Activated CD4-positive, alpha-beta T cell treated with anti-CD3 and anti-CD28 coated beads for 36 hours (primary cell): ENCODE measurements around the gene GNG2. TPM values are rescaled to one million over a fixed set of nuclear protein-coding genes. Genes with fewer than 3 reads are reported as not detected.

ENCODE experiments used
- ATAC-seq: fragments of 200-7000 bp; cut with Tn5 transposase; one replicate; pipeline ENCODE4 v1.10.0; 2021; ENCODE audit warnings: mild to moderate bottlenecking, moderate library complexity
- CTCF ChIA-PET: fragments of 350-600 bp; sonication (Branson Sonifier 250); formaldehyde crosslinking; loops from one replicate; lab custom pipeline; 2021; ENCODE audit warnings: antibody characterized with exemption; lab: Charles Lee
- POLR2A ChIA-PET: fragments of 350-600 bp; sonication (Branson Sonifier 250); formaldehyde crosslinking; loops from one replicate; lab custom pipeline; 2021; ENCODE audit warnings: antibody characterized with exemption, inconsistent platforms; lab: Charles Lee
- DNase-seq: peaks from one replicate; pipeline ENCODE4 v3.0.0-alpha.2; 2020
- H3K27ac Mint-ChIP-seq: one replicate; pipeline ENCODE4 v1.8.0; 2021; ENCODE audit warnings: mixed read lengths
- H3K27me3 Mint-ChIP-seq: one replicate; pipeline ENCODE4 v1.8.0; 2021; ENCODE audit warnings: mixed read lengths
- H3K36me3 Mint-ChIP-seq: one replicate; pipeline ENCODE4 v1.8.0; 2021; ENCODE audit warnings: low read depth, mixed read lengths
- H3K4me1 Mint-ChIP-seq: one replicate; pipeline ENCODE4 v1.8.0; 2021; ENCODE audit warnings: mixed read lengths
- H3K4me3 Mint-ChIP-seq: one replicate; pipeline ENCODE4 v1.8.0; 2021; ENCODE audit warnings: mild to moderate bottlenecking, moderate library complexity, mixed read lengths
- H3K9me3 Mint-ChIP-seq: one replicate; pipeline ENCODE4 v1.8.0; 2021; ENCODE audit warnings: low read depth, mixed read lengths
- intact Hi-C, 2 experiments: fragments of 100-400 bp; cut with DNase I in 1 of 2; cut with micrococcal nuclease in 1 of 2; formaldehyde crosslinking; loops; one replicate each; pipeline versions ENCODE4 v1.14.2 to v1.15.1; 2022 to 2024; cut with DNase I, micrococcal nuclease
- total RNA-seq, 2 experiments: library from RNA; stranded (reverse); gene quantifications; one replicate each; pipeline ENCODE4 v1.2.3, GENCODE V29; 2021

The GNG2 gene
- total RNA-seq, 2 experiments from 2014 or later: 133 to 136 TPM

DNA sequence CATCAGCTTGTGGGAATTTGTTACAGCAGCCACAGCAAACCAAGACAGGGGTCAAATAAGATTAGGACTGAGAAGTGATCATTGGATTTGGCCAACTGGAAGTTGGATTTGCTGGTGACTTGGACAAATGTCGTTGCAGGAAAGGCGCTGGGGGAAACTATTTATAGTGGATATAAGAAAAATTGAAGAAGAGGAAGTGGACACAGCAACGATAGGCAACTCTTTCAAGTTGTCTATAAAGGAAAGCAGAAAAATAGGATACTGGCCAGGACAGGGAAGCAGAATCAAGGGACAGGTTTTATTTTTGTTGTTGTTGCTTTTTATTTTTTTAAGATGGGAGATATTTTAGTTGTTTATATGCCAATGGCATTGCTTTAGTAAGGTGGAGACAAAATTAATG, 72.8 kb downstream of the GNG2 start:
- intact Hi-C loops: no loop called here
- peaks cover 60% of the 10 kb centered on the region for H3K4me1 Mint-ChIP-seq
- no peak overlapping the region for H3K27ac Mint-ChIP-seq
- peaks cover 44% of the 10 kb centered on the region for H3K36me3 Mint-ChIP-seq
- CTCF ChIA-PET: interaction anchor here (1.1 to 1.5 kb wide), 2 partner anchors 65 to 72 kb away, joined by 3 read pairs; partner anchors contain the start of gene GNG2
- ATAC-seq (no peak), DNase-seq (no peak)
- peaks cover 2% of the 10 kb centered on the region for H3K9me3 Mint-ChIP-seq
- H3K27me3 Mint-ChIP-seq: no peaks in the 10 kb centered on the region
- H3K4me3 Mint-ChIP-seq: no peak overlapping the region
- POLR2A ChIA-PET: no interaction called here

DNA sequence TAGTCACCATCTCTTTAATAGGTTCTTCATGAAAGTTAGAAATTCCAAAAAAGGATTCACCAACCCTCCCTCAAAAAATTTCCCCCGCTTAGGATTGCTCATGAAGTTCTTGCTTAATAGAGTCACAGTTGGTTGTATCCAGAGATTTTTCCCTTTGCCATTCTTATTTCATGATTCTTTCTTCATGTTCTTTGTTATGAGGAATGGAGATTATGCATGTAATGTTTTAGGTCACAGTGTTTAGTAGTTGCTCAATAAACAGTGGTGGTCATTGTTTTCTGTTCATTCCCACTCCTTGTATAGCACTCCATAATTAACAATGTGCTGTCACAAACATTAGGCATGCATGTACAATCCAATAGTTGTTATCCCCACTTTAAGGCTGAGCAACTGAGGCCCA, 77.7 kb downstream of the GNG2 start:
- ChIA-PET POLR2A (no interaction called here), CTCF (interaction anchor here (0.6 kb wide), 1 partner anchor 73 kb away, joined by 3 read pairs; no protein-coding TSS in a partner anchor)
- Mint-ChIP-seq H3K36me3 (peaks cover 46% of the 10 kb centered on the region), H3K4me3 (no peak overlapping the region), H3K9me3 (no peaks in the 10 kb centered on the region), H3K4me1 (peaks cover 53% of the 10 kb centered on the region), H3K27ac (no peak overlapping the region), H3K27me3 (no peaks in the 10 kb centered on the region)
- DNase-seq (no peak), ATAC-seq (no peak)
- intact Hi-C loops: no loop called here

DNA sequence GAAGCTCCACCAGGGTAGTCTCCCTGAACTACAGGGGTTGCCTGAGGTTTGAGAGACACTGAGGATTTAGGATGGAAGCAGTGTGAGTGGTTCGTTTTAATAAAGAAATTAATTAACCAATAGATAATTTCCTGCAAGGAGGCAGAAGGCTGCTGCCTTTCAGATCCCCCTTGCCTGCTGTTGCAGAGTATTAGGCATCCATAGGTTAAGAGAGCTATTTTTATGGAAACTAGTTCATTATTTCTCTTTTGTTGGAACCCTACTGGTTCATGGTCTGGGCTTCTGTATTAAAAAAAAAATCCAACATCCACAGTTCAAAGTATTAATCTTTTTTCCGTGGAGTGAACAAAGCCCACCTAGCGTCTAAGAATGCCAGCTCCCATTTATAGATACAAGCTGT, 78.4 kb downstream of the GNG2 start:
- Mint-ChIP-seq H3K4me3 (no peak overlapping the region), H3K27ac (no peak overlapping the region), H3K9me3 (no peaks in the 10 kb centered on the region), H3K27me3 (no peaks in the 10 kb centered on the region), H3K36me3 (peaks cover 43% of the 10 kb centered on the region), H3K4me1 (peaks cover 49% of the 10 kb centered on the region)
- ChIA-PET POLR2A (no interaction called here), CTCF (interaction anchor here (0.6 kb wide), 2 partner anchors 74 to 106 kb away, joined by 3 read pairs; no protein-coding TSS in a partner anchor)
- ATAC-seq: no peak
- no peak for DNase-seq
- intact Hi-C loops: no loop called here

DNA sequence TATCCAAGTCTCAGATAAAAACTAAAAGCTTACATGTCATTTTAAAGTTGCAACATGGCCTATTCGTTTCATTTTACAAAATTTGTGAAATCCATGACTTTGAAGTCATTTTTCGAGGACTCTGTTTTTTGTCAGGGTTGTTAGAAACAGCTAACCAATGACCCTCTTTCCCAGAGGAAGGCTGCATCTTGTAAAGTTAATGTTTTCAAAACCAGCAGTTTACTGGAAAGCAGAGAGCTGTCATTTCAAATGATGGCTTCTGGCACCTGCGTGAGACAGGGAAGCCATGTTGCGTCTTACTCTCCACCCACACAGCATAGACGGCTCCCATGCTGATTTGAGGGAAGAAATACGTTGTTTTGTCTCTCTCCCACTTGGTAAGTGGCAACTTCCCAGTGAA, 78.8 kb downstream of the GNG2 start:
- POLR2A ChIA-PET: no interaction called here
- intact Hi-C loops: no loop called here
- DNase-seq: no peak
- Mint-ChIP-seq H3K27me3 (no peaks in the 10 kb centered on the region), H3K9me3 (peaks cover 3% of the 10 kb centered on the region), H3K4me3 (no peak overlapping the region), H3K27ac (peak overlapping the region; percentile 18), H3K4me1 (peaks cover 46% of the 10 kb centered on the region), H3K36me3 (peaks cover 45% of the 10 kb centered on the region)
- ATAC-seq: no peak
- CTCF ChIA-PET: interaction anchor here (0.6 kb wide), 1 partner anchor 107 kb away, joined by 3 read pairs; no protein-coding TSS in a partner anchor

- POLR2A ChIA-PET: no interaction called here
- no peaks in the 10 kb centered on the region for H3K27me3 Mint-ChIP-seq
- H3K27ac Mint-ChIP-seq: peak overlapping the region; percentile 18
- peaks cover 3% of the 10 kb centered on the region for H3K9me3 Mint-ChIP-seq
- no peak for DNase-seq
- no peak for ATAC-seq
- H3K36me3 Mint-ChIP-seq: peaks cover 42% of the 10 kb centered on the region
- no peak overlapping the region for H3K4me3 Mint-ChIP-seq
- H3K4me1 Mint-ChIP-seq: peaks cover 42% of the 10 kb centered on the region
- intact Hi-C loops: loop anchor here in 1 of 2 experiments (5.0 kb wide), 1 partner anchor 33 kb away; no protein-coding TSS in a partner anchor
- CTCF ChIA-PET: no interaction called here
These were observed 79.4 kb downstream of the GNG2 start for GRCh38 chr14:51939755-51940301.

GRCh38 chr14:51942971-51943370, 82.6 kb downstream of the GNG2 start:
- H3K4me1 Mint-ChIP-seq: peaks cover 44% of the 10 kb centered on the region
- H3K4me3 Mint-ChIP-seq: no peak overlapping the region
- H3K27me3 Mint-ChIP-seq: no peaks in the 10 kb centered on the region
- H3K9me3 Mint-ChIP-seq: peaks cover 15% of the 10 kb centered on the region
- ChIA-PET POLR2A (no interaction called here), CTCF (no interaction called here)
- H3K27ac Mint-ChIP-seq: peak overlapping the region; percentile 15
- peaks cover 59% of the 10 kb centered on the region for H3K36me3 Mint-ChIP-seq
- ATAC-seq (peak; percentile 42), DNase-seq (peak; percentile 19)
- intact Hi-C loops: loop anchor here in 1 of 2 experiments (5.0 kb wide), 1 partner anchor 36 kb away; no protein-coding TSS in a partner anchor

DNA sequence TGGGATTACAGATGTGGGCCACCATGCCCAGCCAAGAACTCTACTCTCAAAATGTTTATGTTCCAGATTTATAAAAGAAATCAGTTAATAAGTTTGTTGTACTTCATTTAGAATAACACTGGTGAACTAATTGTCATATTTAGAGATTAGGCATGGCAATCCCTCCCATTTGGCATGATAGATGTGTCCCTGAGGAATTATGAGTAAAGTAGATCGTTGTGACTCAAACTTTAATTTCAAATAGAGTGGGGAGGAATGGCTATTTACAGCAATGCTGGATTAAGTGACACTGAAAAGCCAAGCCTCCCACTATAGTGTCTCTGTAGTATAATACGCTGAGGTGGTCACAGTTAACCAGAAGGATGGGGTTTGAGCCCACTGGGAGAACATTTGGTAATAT, 89.6 kb downstream of the GNG2 start:
- ATAC-seq (no peak), DNase-seq (no peak)
- Mint-ChIP-seq H3K27me3 (no peaks in the 10 kb centered on the region), H3K9me3 (peaks cover 11% of the 10 kb centered on the region), H3K4me3 (no peak overlapping the region), H3K27ac (no peak overlapping the region), H3K36me3 (peaks cover 62% of the 10 kb centered on the region), H3K4me1 (peaks cover 2% of the 10 kb centered on the region)
- ChIA-PET POLR2A (no interaction called here), CTCF (no interaction called here)
- intact Hi-C loops: no loop called here

DNA sequence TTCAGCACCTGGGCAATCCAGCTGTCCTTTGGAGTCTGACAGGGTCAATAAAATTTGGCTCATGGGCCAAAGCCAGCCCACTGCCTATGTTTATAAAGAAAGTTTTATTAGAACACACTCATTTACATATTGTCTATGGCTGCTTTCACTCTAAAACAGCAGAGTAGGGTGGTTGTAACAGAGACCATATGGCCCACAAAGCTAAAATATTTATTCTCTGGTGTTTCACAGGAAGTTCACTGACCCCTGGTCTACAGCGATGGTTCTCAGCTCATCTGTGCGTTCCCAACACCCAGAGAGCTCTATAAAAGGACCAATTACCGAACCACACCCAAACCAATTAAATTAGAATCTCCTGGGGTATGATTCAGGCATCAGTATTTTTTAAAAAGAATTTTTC, 91.2 kb downstream of the GNG2 start:
- ATAC-seq (no peak), DNase-seq (no peak)
- Mint-ChIP-seq H3K27me3 (no peaks in the 10 kb centered on the region), H3K36me3 (peaks cover 61% of the 10 kb centered on the region), H3K9me3 (peaks cover 3% of the 10 kb centered on the region), H3K27ac (no peak overlapping the region), H3K4me3 (no peak overlapping the region), H3K4me1 (peaks cover 2% of the 10 kb centered on the region)
- intact Hi-C loops: no loop called here
- POLR2A ChIA-PET: no interaction called here
- CTCF ChIA-PET: interaction anchor here (1.3 to 3.4 kb wide), 3 partner anchors 11 to 167 kb away, joined by 3 to 18 read pairs (median 4); no protein-coding TSS in a partner anchor

DNA sequence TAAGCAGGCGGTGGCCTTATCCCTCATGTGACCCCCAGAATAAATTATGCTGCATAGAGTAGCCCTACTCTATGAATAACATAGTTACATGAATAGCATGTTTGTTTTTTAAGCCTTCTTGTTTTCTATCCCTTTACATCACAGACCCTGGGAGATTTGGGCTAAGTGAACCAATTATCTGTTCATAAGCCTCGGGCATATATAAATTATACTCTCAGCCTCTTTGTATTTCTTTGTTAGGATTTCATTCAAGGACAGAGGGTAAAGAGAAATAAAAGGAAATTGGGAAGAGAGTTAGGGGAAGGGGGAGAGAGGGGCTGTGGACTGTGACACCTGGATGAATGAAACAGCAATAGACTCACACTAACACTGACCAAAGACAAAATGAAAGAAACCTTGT, 93.6 kb downstream of the GNG2 start:
- Mint-ChIP-seq H3K9me3 (peaks cover 17% of the 10 kb centered on the region), H3K27ac (peak overlapping the region; percentile 30)

GRCh38 chr14:51954657-51955056, 94.2 kb downstream of the GNG2 start:
- ATAC-seq (no peak), DNase-seq (no peak)
- POLR2A ChIA-PET: no interaction called here
- Mint-ChIP-seq H3K36me3 (peaks cover 84% of the 10 kb centered on the region), H3K4me3 (no peak overlapping the region), H3K4me1 (peaks cover 9% of the 10 kb centered on the region), H3K9me3 (peaks cover 24% of the 10 kb centered on the region), H3K27ac (no peak overlapping the region), H3K27me3 (no peaks in the 10 kb centered on the region)
- intact Hi-C loops: no loop called here
- CTCF ChIA-PET: interaction anchor here (0.6 to 3.4 kb wide), 3 partner anchors 18 to 135 kb away, joined by 3 to 18 read pairs (median 3); no protein-coding TSS in a partner anchor

More for the DNA sequence above, 93.6 kb downstream of the GNG2 start:
- DNase-seq: no peak
- POLR2A ChIA-PET: no interaction called here
- ATAC-seq: no peak
- intact Hi-C loops: no loop called here
- H3K4me3 Mint-ChIP-seq: no peak overlapping the region
- H3K4me1 Mint-ChIP-seq: peaks cover 5% of the 10 kb centered on the region
- H3K36me3 Mint-ChIP-seq: peaks cover 80% of the 10 kb centered on the region
- CTCF ChIA-PET: interaction anchor here (0.7 to 3.4 kb wide), 2 partner anchors 24 to 669 kb away, joined by 3 to 18 read pairs; no protein-coding TSS in a partner anchor
- no peaks in the 10 kb centered on the region for H3K27me3 Mint-ChIP-seq

- ChIA-PET CTCF (interaction anchor here (0.8 to 1.1 kb wide), 2 partner anchors 24 to 47 kb away, joined by 3 read pairs; no protein-coding TSS in a partner anchor), POLR2A (no interaction called here)
- intact Hi-C loops: no loop called here
These were observed 97.5 kb downstream of the GNG2 start for GRCh38 chr14:51957950-51958349.

DNA sequence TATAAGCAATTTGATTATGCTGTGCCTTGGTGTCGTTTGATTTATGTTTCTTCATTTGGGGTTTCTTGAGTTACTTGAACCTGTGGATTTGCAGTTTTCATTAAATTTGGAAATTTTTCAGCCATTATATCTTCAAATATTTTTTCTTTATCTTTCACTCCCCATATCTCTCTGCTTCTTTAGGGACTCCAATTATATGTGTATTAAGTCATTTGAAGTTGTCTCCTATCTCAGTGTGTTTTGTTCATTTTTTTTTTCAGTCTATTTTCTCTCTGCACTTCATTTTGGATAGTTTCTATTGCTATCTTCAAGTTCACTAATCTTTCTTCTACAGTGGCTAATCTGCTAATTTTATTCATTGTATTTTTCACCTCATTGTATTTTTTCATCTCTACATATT, 99.5 kb downstream of the GNG2 start:
- Mint-ChIP-seq H3K4me1 (peaks cover 48% of the 10 kb centered on the region), H3K27me3 (no peaks in the 10 kb centered on the region), H3K36me3 (peaks cover 72% of the 10 kb centered on the region), H3K9me3 (peaks cover 31% of the 10 kb centered on the region), H3K4me3 (no peak overlapping the region), H3K27ac (no peak overlapping the region)
- no peak for ATAC-seq
- POLR2A ChIA-PET: no interaction called here
- intact Hi-C loops: no loop called here
- no peak for DNase-seq
- CTCF ChIA-PET: interaction anchor here (0.6 kb wide), 1 partner anchor 324 kb away, joined by 3 read pairs; no protein-coding TSS in a partner anchor

More at GRCh38 chr14:51957950-51958349, 97.5 kb downstream of the GNG2 start:
- no peak overlapping the region for H3K4me3 Mint-ChIP-seq
- H3K36me3 Mint-ChIP-seq: peaks cover 75% of the 10 kb centered on the region
- H3K9me3 Mint-ChIP-seq: peaks cover 31% of the 10 kb centered on the region
- H3K27ac Mint-ChIP-seq: no peak overlapping the region
- ATAC-seq (no peak), DNase-seq (no peak)
- peaks cover 38% of the 10 kb centered on the region for H3K4me1 Mint-ChIP-seq
- no peaks in the 10 kb centered on the region for H3K27me3 Mint-ChIP-seq
